Endothelial cell of umbilical vein (primary cell): ENCODE results near the gene BPI. TPM values are rescaled to one million over a fixed set of nuclear protein-coding genes. Genes with fewer than 3 reads are reported as not detected.
"Not testable (repeated sequence)": the region's sequence is repeated elsewhere in the genome, so short reads cannot be mapped to it uniquely, and the experiment has no call there.

Experiments
- BruUV-seq: library from RNA; stranded (reverse); fragments of 400-500 nt; replicated peaks from 2 replicates; lab custom pipeline; 2021; lab: Mats Ljungman, UMichigan
- CTCF ChIA-PET: fragments of 300-600, 350-600 bp; sonication (Branson Sonifier 250); formaldehyde crosslinking; loops from one replicate; lab custom pipeline; 2021; ENCODE audit warnings: antibody characterized with exemption, inconsistent platforms; lab: Charles Lee
- POLR2A ChIA-PET: fragments of 300-600, 350-600 bp; sonication (Branson Sonifier 250); formaldehyde crosslinking; loops from one replicate; lab custom pipeline; 2021; ENCODE audit warnings: antibody characterized with exemption, inconsistent platforms; lab: Charles Lee
- DNase-seq: peaks from one replicate; pipeline ENCODE4 v3.0.0-alpha.2; 2011; ENCODE audit warnings: low read depth, low spot score
- FAIRE-seq: peaks from 2 replicates; lab custom pipeline; 2011; peaks lifted over from hg19 to GRCh38; lab: Jason Lieb, UNC
- H2AFZ ChIP-seq: 2 replicates; pipeline ENCODE4 v1.6.0; 2012; ENCODE audit warnings: low read depth, low read length, control low read depth, inconsistent platforms
- H3K27ac ChIP-seq: 2 replicates; pipeline ENCODE4 v1.5.1; 2011; ENCODE audit warnings: low read depth, mild to moderate bottlenecking, control low read depth, low read length, moderate library complexity; ENCODE audit not compliant: insufficient read depth
- H3K27me3 ChIP-seq, 2 experiments: 2 replicates each; pipeline versions ENCODE4 v1.6.0 to v1.6.1; 2011; ENCODE audit warnings: low read length in 2 of 2, mixed read lengths in 1 of 2; ENCODE audit not compliant: control insufficient read depth in 2 of 2, insufficient read depth in 2 of 2
- H3K36me3 ChIP-seq, 2 experiments: 2 replicates in 1 of 2; 3 replicates in 1 of 2; pipeline ENCODE4 v1.5.1; 2011; ENCODE audit warnings: low read length in 2 of 2, mild to moderate bottlenecking in 1 of 2, moderate library complexity in 1 of 2; ENCODE audit not compliant: control insufficient read depth in 2 of 2, insufficient read depth in 2 of 2; ENCODE audit errors: extremely low read depth in 1 of 2
- H3K4me1 ChIP-seq: 3 replicates; pipeline ENCODE4 v1.5.1; 2011; ENCODE audit warnings: mild to moderate bottlenecking, low read length; ENCODE audit not compliant: control insufficient read depth, insufficient read depth; ENCODE audit errors: extremely low read depth
- H3K4me2 ChIP-seq: 2 replicates; pipeline ENCODE4 v1.6.1; 2011; ENCODE audit warnings: low read length, control low read depth, mixed read lengths; ENCODE audit not compliant: insufficient read depth
- H3K4me3 ChIP-seq, 3 experiments: fragments of 200-600 bp in 1 of 3; sonication (generic), shearing (Covaris generic) in 1 of 3; replicated peaks in 1 of 3; 2 replicates each; pipeline ENCODE4 v1.5.1; 2011 to 2016; ENCODE audit warnings: control low read depth in 3 of 3, low read length in 3 of 3, mild to moderate bottlenecking in 2 of 3, inconsistent platforms in 1 of 3, low read depth in 1 of 3, moderate library complexity in 1 of 3; ENCODE audit not compliant: insufficient read depth in 1 of 3
- H3K79me2 ChIP-seq: 2 replicates; pipeline ENCODE4 v1.6.0; 2012; ENCODE audit warnings: low read length, inconsistent platforms; ENCODE audit not compliant: control insufficient read depth, insufficient read depth
- H3K9ac ChIP-seq: replicated peaks from 2 replicates; pipeline ENCODE3; 2011; ENCODE audit warnings: low read length, control low read depth; ENCODE audit not compliant: insufficient read depth; ENCODE audit errors: extremely low read depth
- H3K9me1 ChIP-seq: replicated peaks from 3 replicates; pipeline ENCODE4 v1.6.0; 2011; ENCODE audit warnings: mild to moderate bottlenecking, low read length; ENCODE audit not compliant: control insufficient read depth, insufficient read depth; ENCODE audit errors: extremely low read depth
- H3K9me3 ChIP-seq: replicated peaks from 2 replicates; pipeline ENCODE4 v1.5.1; 2012; ENCODE audit warnings: low read length, inconsistent platforms; ENCODE audit not compliant: control insufficient read depth, insufficient read depth
- H4K20me1 ChIP-seq: replicated peaks from 2 replicates; pipeline ENCODE3; 2011; ENCODE audit warnings: mild to moderate bottlenecking, low read length; ENCODE audit not compliant: control insufficient read depth, insufficient read depth; ENCODE audit errors: extremely low read depth
- CTCF ChIP-seq, 2 donors: IDR thresholded peaks; 1 replicate in 1 of 2; 2 replicates in 1 of 2; pipeline ENCODE4 v1.5.1; 2011; ENCODE audit warnings: low read length in 2 of 2, mild to moderate bottlenecking in 2 of 2, moderate library complexity in 2 of 2, control low read depth in 1 of 2, inconsistent platforms in 1 of 2, low read depth in 1 of 2; ENCODE audit not compliant: insufficient read depth in 1 of 2; ENCODE audit errors: extremely low read depth in 1 of 2
- EZH2 ChIP-seq: IDR thresholded peaks from 2 replicates; pipeline ENCODE4 v1.6.1; 2012; ENCODE audit warnings: borderline replicate concordance, low read depth, mild to moderate bottlenecking, moderate library complexity, low read length, inconsistent platforms; ENCODE audit not compliant: severe bottlenecking
- FOS ChIP-seq: IDR thresholded peaks from 2 replicates; pipeline ENCODE4 v1.6.1; 2011; ENCODE audit warnings: mild to moderate bottlenecking, low read length, moderate library complexity, borderline replicate concordance; ENCODE audit not compliant: insufficient read depth
- JUN ChIP-seq: IDR thresholded peaks from 2 replicates; pipeline ENCODE4 v1.6.1; 2011; ENCODE audit warnings: borderline replicate concordance, low read depth; ENCODE audit not compliant: insufficient read length, insufficient read depth
- MYC ChIP-seq: IDR thresholded peaks from one replicate; pipeline ENCODE4 v1.6.1; 2011; ENCODE audit warnings: mild to moderate bottlenecking, low read depth, low read length
- dilution Hi-C: fragments of 300-500 bp; cut with MboI; formaldehyde crosslinking; loops from one replicate; pipeline ENCODE4 v1.15.0; 2019; ENCODE audit warnings: low sequenced_read_pairs; ENCODE audit not compliant: extremely low pct_ligation_motif_present
- intact Hi-C: fragments of 100-400 bp; cut with micrococcal nuclease; formaldehyde crosslinking; loops from one replicate; pipeline ENCODE4 v1.10.0; 2022
- polyA plus RNA-seq, 4 experiments: library from polyadenylated mRNA; depleted of rRNA in 3 of 4; stranded (reverse) in 3 of 4; unstranded in 1 of 4; fragments of >200 nt; gene quantifications; 2 replicates each; pipeline versions ENCODE4 v1.2.1 to v1.2.3, GENCODE V29; 2011 to 2012; ENCODE audit warnings: missing spikeins in 1 of 4
- total RNA-seq: library from RNA; stranded (reverse); gene quantifications from 2 replicates; pipeline ENCODE4 v1.2.3, GENCODE V29; 2021

The BPI gene
- total and polyA plus RNA-seq, 2 donors (not counting 3 experiments of a cell fraction or from before 2014, with no cell fraction given) = not detected

GRCh38 chr20:38314350-38314749 is 10.4 kb downstream of the BPI start:
- DNase-seq, H3K4me2 ChIP-seq, H3K36me3 ChIP-seq, H2AFZ ChIP-seq, H4K20me1 ChIP-seq, H3K9me3 ChIP-seq, H3K4me3 ChIP-seq, H3K27me3 ChIP-seq, POLR2A ChIA-PET, H3K9me1 ChIP-seq, H3K27ac ChIP-seq, BruUV-seq, intact Hi-C loops, H3K9ac ChIP-seq, H3K4me1 ChIP-seq, dilution Hi-C loops, H3K79me2 ChIP-seq, FAIRE-seq: not testable (repeated sequence)
- CTCF ChIA-PET = interaction anchor here (2.0 kb wide), 1 partner anchor 85 kb away, joined by 19 read pairs; no protein-coding TSS in a partner anchor

GRCh38 chr20:38315290-38315966 is 11.5 kb downstream of the BPI start:
- dilution Hi-C loops (no loop called here), intact Hi-C loops (no loop called here)
- Histone ChIP-seq H3K9me1 (no peaks in the 10 kb centered on the region), H3K79me2 (no peaks in the 10 kb centered on the region), H3K36me3 (no peaks in the 10 kb centered on the region), H3K27me3 (peaks cover 2 to 6% of the 10 kb centered on the region in 2 experiments), H3K4me2 (no peak overlapping the region), H3K27ac (no peak overlapping the region), H3K4me1 (no peaks in the 10 kb centered on the region), H4K20me1 (no peaks in the 10 kb centered on the region), H3K9ac (no peak overlapping the region), H2AFZ (no peak overlapping the region), H3K9me3 (no peaks in the 10 kb centered on the region), H3K4me3 (no peak overlapping the region)
- ChIA-PET CTCF (interaction anchor here (0.6 to 2.0 kb wide), 7 partner anchors 16 to 751 kb away, joined by 3 to 19 read pairs (median 5); no protein-coding TSS in a partner anchor), POLR2A (no interaction called here)
- TF ChIP-seq CTCF (IDR thresholded peaks at IDR 0.05; ENCODE audit: extremely low read depth in 1 of 2, insufficient read depth in 1 of 2, low read depth in 1 of 2, low read length in 2 of 2) = peak in 1 of 2 donors; percentile 7
- TF ChIP-seq EZH2 = no peak
- TF ChIP-seq JUN = no peak
- no peak for TF ChIP-seq MYC
- no peak for TF ChIP-seq FOS
- DNase-seq (no peak), FAIRE-seq (no peak)
- no TSS peak for BruUV-seq
